K562 (cell line): ENCODE measurements around the gene LRRC74B. TPM values are rescaled to one million over a fixed set of nuclear protein-coding genes. Genes with fewer than 3 reads are reported as not detected.
"Not testable (repeated sequence)": the region's sequence is repeated elsewhere in the genome, so short reads cannot be mapped to it uniquely, and the experiment has no call there.

ENCODE experiments used
- ATAC-seq: fragments of 200-7000 bp; cut with Tn5 transposase; 3 replicates; pipeline ENCODE4 v1.9.1; 2020; ENCODE audit warnings: moderate library complexity
- BruUV-seq: library from RNA; stranded (reverse); fragments of 400-500 nt; replicated peaks from 2 replicates; lab custom pipeline; 2021; lab: Mats Ljungman, UMichigan
- CTCF ChIA-PET: fragments of 300-600 bp; formaldehyde crosslinking; extraction: SDS; loops from one replicate; lab custom pipeline; 2021; ENCODE audit warnings: low intra/inter-chr PET ratio; lab: Yijun Ruan, JAX
- POLR2A ChIA-PET: fragments of 300-600, 350-650 bp; sonication (Branson Sonifier 250); formaldehyde crosslinking; extraction: SDS; loops from one replicate; lab custom pipeline; 2021; ENCODE audit warnings: antibody characterized with exemption, inconsistent platforms; lab: Yijun Ruan, JAX
- DNase-seq, 4 experiments: peaks; one replicate each; pipeline versions ENCODE4 v3.0.0 to v3.0.0-alpha.2; 2011 to 2018; ENCODE audit warnings: low spot score in 3 of 4, mixed read lengths in 3 of 4; ENCODE audit errors: extremely low read depth in 1 of 4
- FAIRE-seq: peaks from 2 replicates; lab custom pipeline; 2011; peaks lifted over from hg19 to GRCh38; lab: Jason Lieb, UNC
- H2AFZ ChIP-seq: 2 replicates; pipeline ENCODE4 v1.6.0; 2011; ENCODE audit warnings: low read depth, low read length, control low read depth, inconsistent platforms
- H3K27ac ChIP-seq: fragments of 200-600 bp; 3 replicates; pipeline ENCODE4 v1.8.0; 2011; ENCODE audit warnings: low read depth, mild to moderate bottlenecking, control low read depth, inconsistent platforms, low read length, moderate library complexity, mixed read lengths; ENCODE audit errors: extremely low read depth
- H3K27me3 ChIP-seq, 2 experiments: fragments of 300-600 bp in 1 of 2; 2 replicates in 1 of 2; 3 replicates in 1 of 2; pipeline versions ENCODE4 v1.6.0 to v1.8.0; 2011; ENCODE audit warnings: inconsistent platforms in 2 of 2, low read length in 2 of 2, mild to moderate bottlenecking in 1 of 2, mixed read lengths in 1 of 2, moderate library complexity in 1 of 2; ENCODE audit not compliant: control insufficient read depth in 2 of 2, insufficient read depth in 2 of 2
- H3K36me3 ChIP-seq: fragments of 300-600 bp; 3 replicates; pipeline ENCODE4 v1.8.0; 2011; ENCODE audit warnings: mild to moderate bottlenecking, low read length, inconsistent platforms; ENCODE audit not compliant: control insufficient read depth, insufficient read depth
- H3K4me1 ChIP-seq, 2 experiments: fragments of 200-600 bp in 1 of 2; replicated peaks in 1 of 2; 2 replicates in 1 of 2; 3 replicates in 1 of 2; pipeline versions ENCODE4 v1.5.1 to v1.8.0; 2011; ENCODE audit warnings: inconsistent platforms in 2 of 2, low read length in 2 of 2, mild to moderate bottlenecking in 1 of 2, mixed read lengths in 1 of 2, moderate library complexity in 1 of 2; ENCODE audit not compliant: control insufficient read depth in 2 of 2, insufficient read depth in 2 of 2
- H3K4me2 ChIP-seq: 2 replicates; pipeline ENCODE4 v1.6.1; 2011; ENCODE audit warnings: low read length, control low read depth, inconsistent platforms, mixed read lengths; ENCODE audit not compliant: insufficient read depth
- H3K4me3 ChIP-seq: fragments of 200-600 bp; sonication (generic), shearing (Covaris generic); 2 replicates; pipeline ENCODE4 v1.5.1; 2016; ENCODE audit warnings: control low read depth, inconsistent platforms
- H3K79me2 ChIP-seq: fragments of 200-600 bp; 3 replicates; pipeline ENCODE4 v1.8.0; 2011; ENCODE audit warnings: low read length, inconsistent platforms; ENCODE audit not compliant: control insufficient read depth, insufficient read depth
- H3K9ac ChIP-seq, 2 experiments: 2 replicates each; pipeline versions ENCODE4 v1.6.0 to v1.6.1; 2011; ENCODE audit warnings: low read depth in 2 of 2, low read length in 2 of 2, control low read depth in 1 of 2, inconsistent platforms in 1 of 2, mild to moderate bottlenecking in 1 of 2, mixed read lengths in 1 of 2; ENCODE audit not compliant: insufficient read depth in 1 of 2
- H3K9me1 ChIP-seq: one replicate; pipeline ENCODE4 v1.6.0; 2011; ENCODE audit warnings: inconsistent platforms, mild to moderate bottlenecking, low read length, moderate library complexity; ENCODE audit not compliant: control insufficient read depth, insufficient read depth
- H3K9me3 ChIP-seq: replicated peaks from 2 replicates; pipeline ENCODE4 v1.5.1; 2011; ENCODE audit warnings: low read depth, low read length, inconsistent platforms; ENCODE audit not compliant: control insufficient read depth, insufficient read depth
- H4K20me1 ChIP-seq: replicated peaks from 2 replicates; pipeline ENCODE4 v1.6.1; 2011; ENCODE audit warnings: low read length, inconsistent platforms, mixed read lengths; ENCODE audit not compliant: control insufficient read depth, insufficient read depth
- DIDO1 ChIP-seq: fragments of 450-650 bp; IDR thresholded peaks from 2 replicates; pipeline ENCODE4 v1.6.1; 2016; ENCODE audit warnings: low read depth, missing biosample characterization, missing genetic modification characterization
- KDM2B ChIP-seq: fragments of 250-450 bp; sonication (Bioruptor Pico); IDR thresholded peaks from 2 replicates; pipeline ENCODE4 v1.8.0; 2021; ENCODE audit warnings: mild to moderate bottlenecking, moderate library complexity
- KLF1 ChIP-seq: fragments of 450-650 bp; IDR thresholded peaks from 2 replicates; pipeline ENCODE4 v1.6.1; 2016; ENCODE audit warnings: missing genetic modification characterization, missing compliant biosample characterization
- ZNF408 ChIP-seq: fragments of 250-450 bp; sonication (Bioruptor Pico); IDR thresholded peaks from 2 replicates; pipeline ENCODE4 v1.4.0; 2020; ENCODE audit warnings: low read depth, mild to moderate bottlenecking, moderate library complexity
- WGBS: fragments of 100-300 bp; shearing (Covaris generic); methylation state at CpG from one replicate; pipeline ENCODE4 v1.1.6; 2016; ENCODE audit warnings: low coverage, mixed read lengths; ENCODE audit not compliant: insufficient coverage; ENCODE audit errors: missing lambda C conversion rate; 5-methylcytosine and 5-hydroxymethylcytosine counted together
- in situ Hi-C: fragments of 300-500 bp; cut with MboI; formaldehyde crosslinking; loops from 4 replicates; pipeline ENCODE4 v1.15.0; 2018; ENCODE audit warnings: inconsistent platforms, mixed read lengths
- intact Hi-C: fragments of 100-400 bp; cut with micrococcal nuclease; formaldehyde crosslinking; loops from 2 replicates; pipeline ENCODE4 v1.14.2; 2022
- polyA plus RNA-seq, 8 experiments: library from polyadenylated mRNA; depleted of rRNA in 4 of 8; stranded (reverse) in 5 of 8; unstranded in 3 of 8; fragments of >200 nt; fragmentation: Nextera tagmentation in 2 of 8; fragmentation: Illumina TruSeq in 1 of 8; extraction: Ambion mirVana in 2 of 8; extraction: Trizol in 1 of 8; gene quantifications; 2 replicates each; pipeline versions ENCODE4 v1.2.1 to v1.2.3, GENCODE V29; 2011 to 2014; ENCODE audit warnings: inconsistent platforms in 1 of 8, missing spikeins in 1 of 8
- total RNA-seq, 7 experiments: library from RNA; depleted of rRNA in 6 of 7; stranded (reverse); fragments of >200 nt in 6 of 7; fragmentation: Illumina TruSeq in 2 of 7; extraction: Trizol in 2 of 7; gene quantifications; 2 replicates each; pipeline versions ENCODE4 v1.2.1 to v1.2.3, GENCODE V29; 2011 to 2021; ENCODE audit warnings: low replicate concordance in 1 of 7

Gene LRRC74B
- total and polyA plus RNA-seq, 9 of the 15 experiments (the other 6 are each of a cell fraction or from before 2014, with no cell fraction given): not detected

- H2AFZ ChIP-seq, ATAC-seq, H3K9me3 ChIP-seq, intact Hi-C loops: not testable (repeated sequence)
- TF ChIP-seq DIDO1 (tag): 0 out of 2 replicates have a peak, but pooled peaks have one; percentile 12
- TF ChIP-seq KDM2B (CRISPR knock-in tag): 0 out of 2 replicates have a peak, but pooled peaks have one; percentile 42
- 0 out of 2 replicates have a peak, but pooled peaks have one; percentile 22 for TF ChIP-seq ZNF408
- peak; percentile 52; the same call in 1 of the 2 replicates for TF ChIP-seq KLF1 (tag)
- TF ChIP-seq, all 486 proteins: peak for 4; not testable (repeated sequence) for 482
- in situ Hi-C loops, H3K9ac ChIP-seq, CTCF ChIA-PET, H4K20me1 ChIP-seq, H3K27me3 ChIP-seq, H3K4me2 ChIP-seq, H3K79me2 ChIP-seq, H3K27ac ChIP-seq, DNase-seq, FAIRE-seq, H3K9me1 ChIP-seq, H3K4me3 ChIP-seq, BruUV-seq: not testable (repeated sequence)
- WGBS: 55% methylated on average over 13 of the region's 13 CpGs
- POLR2A ChIA-PET: interaction anchor here (0.7 to 13.9 kb wide), 6 partner anchors 9 to 88 kb away, joined by 3 to 333 read pairs (median 4); partner anchors contain the start of gene THAP7
- H3K4me1 ChIP-seq: peaks cover 12 to 25% of the 10 kb centered on the region in 2 experiments; a peak in 4 of 5 replicates
- H3K36me3 ChIP-seq: peaks cover 10% of the 10 kb centered on the region; the same call in 1 of the 3 replicates
Measured at GRCh38 chr22:21009208-21009607, 36.5 kb upstream of the LRRC74B start.
